ENCODE data around the gene MRPS33. TPM values are rescaled to one million over a fixed set of nuclear protein-coding genes. Genes with fewer than 3 reads are reported as not detected.
A peak's percentile ranks its signal among the peaks of the same experiment; 100 is the strongest.

Gene MRPS33
- total and polyA plus RNA-seq, 5 donors from 2014 or later = 26.2 to 97.4 (median 96.1) TPM

DNA sequence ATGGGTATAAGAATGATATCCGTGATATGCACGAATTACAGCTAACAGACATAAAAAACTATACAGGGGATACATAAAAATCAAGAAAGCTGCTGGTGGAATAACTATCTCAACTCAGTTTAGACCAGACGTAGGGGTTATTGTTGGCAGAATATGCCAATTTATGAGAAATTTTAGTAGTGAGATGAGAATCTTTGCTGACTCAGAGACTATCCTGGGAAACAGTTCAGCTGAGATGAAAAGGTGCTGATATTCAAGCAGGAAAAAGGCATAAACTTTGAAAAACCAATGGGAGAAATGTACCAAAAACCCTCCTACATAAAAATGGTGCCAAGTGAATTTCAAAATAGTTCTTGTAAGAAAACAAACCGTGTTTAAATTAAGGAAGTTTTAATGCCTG lies 3.3 kb downstream of the MRPS33 start:
- ATAC-seq (ENCODE audit: low read depth in 2 of 2) = no peak
- Histone ChIP-seq H3K9me3 (ENCODE audit: control insufficient read depth in 2 of 2, low read length in 2 of 2) (peaks cover 2 to 3% of the 10 kb centered on the region in 2 experiments), H3K27me3 (ENCODE audit: control insufficient read depth, insufficient read depth, low read length) (peaks cover 2% of the 10 kb centered on the region), H3K36me3 (ENCODE audit: control insufficient read depth, insufficient read depth, low read length) (peaks cover 29% of the 10 kb centered on the region), H3K4me3 (ENCODE audit: low read depth, low read length) (no peak overlapping the region), H3K4me1 (ENCODE audit: control insufficient read depth, insufficient read depth, low read length, poor library complexity, severe bottlenecking) (peaks cover 18% of the 10 kb centered on the region), H3K27ac (ENCODE audit: insufficient read depth, low read length, poor library complexity, severe bottlenecking) (no peak overlapping the region)
- Mint-ChIP-seq H3K36me3 (peaks cover 24% of the 10 kb centered on the region), H3K4me3 (peak overlapping the region in 1 of 4 donors; percentile 70), H3K27ac (peak overlapping the region in 2 of 3 donors; percentile 85 to 100), H3K4me1 (peaks cover 8 to 47% (median 35%) of the 10 kb centered on the region in 4 donors), H3K9me3 (peaks cover 0 to 4% (median 0%) of the 10 kb centered on the region in 7 donors), H3K27me3 (peaks cover 9% of the 10 kb centered on the region)
- no peak for DNase-seq

DNA sequence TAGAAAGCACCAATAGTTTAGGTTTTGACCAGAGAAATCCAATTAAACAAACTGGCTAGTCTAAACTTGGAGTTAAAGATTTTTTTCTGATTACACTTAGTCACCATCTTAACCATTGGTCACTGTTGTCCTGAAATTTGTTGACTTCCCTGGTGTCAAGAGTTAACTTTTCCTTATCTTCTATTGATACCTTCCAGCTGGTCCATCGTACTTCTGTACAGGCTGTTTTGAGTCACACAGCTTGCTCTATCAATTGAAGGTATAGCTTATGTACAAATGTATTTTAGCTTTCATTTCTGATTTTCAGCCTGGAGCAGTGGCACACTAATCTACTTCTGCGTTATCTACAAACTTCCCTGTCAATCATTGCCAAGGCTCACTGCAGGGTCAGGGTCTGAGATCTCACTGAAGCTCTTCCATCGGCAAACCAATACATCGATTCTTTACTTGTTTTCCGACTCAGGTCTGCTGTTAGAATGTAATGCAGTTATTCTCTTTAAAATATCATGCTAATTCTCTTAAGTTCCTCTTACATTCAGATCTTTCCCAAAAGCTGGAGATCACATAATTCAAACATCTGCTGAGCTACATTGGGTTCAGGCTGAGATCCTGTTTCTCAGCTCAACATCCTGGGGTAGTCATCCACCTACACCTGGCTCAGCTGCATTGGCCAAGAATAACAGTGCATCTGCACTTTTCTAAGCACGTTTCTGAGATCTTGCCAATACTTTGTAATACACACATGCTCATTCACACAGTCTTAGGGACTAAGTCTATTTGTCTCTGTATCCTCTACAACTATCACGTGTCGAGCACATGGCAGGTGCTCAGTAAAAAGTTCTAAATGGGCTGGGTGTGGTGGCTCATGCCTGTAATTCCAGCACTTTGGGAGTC lies 11.3 kb downstream of the MRPS33 start:
- H3K36me3 Mint-ChIP-seq = peaks cover 23% of the 10 kb centered on the region
- no peak for DNase-seq
- Histone ChIP-seq H3K4me1 (ENCODE audit: control insufficient read depth, insufficient read depth, low read length, poor library complexity, severe bottlenecking) (no peaks in the 10 kb centered on the region), H3K9me3 (ENCODE audit: control insufficient read depth in 2 of 2, low read length in 2 of 2) (no peaks in the 10 kb centered on the region), H3K4me3 (ENCODE audit: low read depth, low read length) (no peak overlapping the region), H3K36me3 (ENCODE audit: control insufficient read depth, insufficient read depth, low read length) (peaks cover 27% of the 10 kb centered on the region), H3K27ac (ENCODE audit: insufficient read depth, low read length, poor library complexity, severe bottlenecking) (no peak overlapping the region), H3K27me3 (ENCODE audit: control insufficient read depth, insufficient read depth, low read length) (no peaks in the 10 kb centered on the region)
- H3K4me1 Mint-ChIP-seq = peaks cover 0 to 6% (median 4%) of the 10 kb centered on the region in 4 donors
- no peaks in the 10 kb centered on the region for H3K9me3 Mint-ChIP-seq
- peaks cover 4% of the 10 kb centered on the region for H3K27me3 Mint-ChIP-seq
- H3K4me3 Mint-ChIP-seq = no peak overlapping the region
- no peak for ATAC-seq (ENCODE audit: low read depth in 2 of 2)
- H3K27ac Mint-ChIP-seq = peak overlapping the region in 1 of 3 donors; percentile 18

DNA sequence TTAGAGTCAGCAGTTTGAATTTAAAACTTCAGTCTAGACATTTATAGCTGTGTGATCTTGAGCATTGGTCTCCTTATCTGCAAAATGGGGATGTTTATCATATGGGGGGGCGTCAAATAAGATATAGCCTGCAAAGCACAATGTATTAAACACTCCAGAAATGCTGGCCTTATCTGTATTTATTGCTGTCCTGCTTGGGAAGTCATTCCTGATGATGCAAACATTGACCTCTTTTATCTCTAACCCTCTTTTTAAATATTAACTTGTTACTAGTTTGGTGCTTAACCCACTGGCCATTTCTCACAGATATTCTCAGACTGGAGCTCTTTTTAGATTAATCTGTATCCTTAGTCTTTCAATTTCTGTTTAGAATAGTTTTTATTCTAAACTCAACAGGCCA lies 13.2 kb downstream of the MRPS33 start:
- peaks cover 10% of the 10 kb centered on the region for H3K36me3 Mint-ChIP-seq
- H3K27ac ChIP-seq (ENCODE audit: insufficient read depth, low read length, poor library complexity, severe bottlenecking) = no peak overlapping the region
- DNase-seq (no peak), ATAC-seq (ENCODE audit: low read depth in 2 of 2) (no peak)
- H3K27me3 ChIP-seq (ENCODE audit: control insufficient read depth, insufficient read depth, low read length) = peaks cover 2% of the 10 kb centered on the region
- peaks cover 11% of the 10 kb centered on the region for H3K36me3 ChIP-seq (ENCODE audit: control insufficient read depth, insufficient read depth, low read length)
- H3K27me3 Mint-ChIP-seq = peaks cover 8% of the 10 kb centered on the region
- H3K27ac Mint-ChIP-seq = no peak overlapping the region
- H3K4me3 ChIP-seq (ENCODE audit: low read depth, low read length) = no peak overlapping the region
- H3K4me1 Mint-ChIP-seq = peaks cover 0 to 3% (median 0%) of the 10 kb centered on the region in 4 donors
- no peaks in the 10 kb centered on the region for H3K4me1 ChIP-seq (ENCODE audit: control insufficient read depth, insufficient read depth, low read length, poor library complexity, severe bottlenecking)
- H3K9me3 Mint-ChIP-seq = no peaks in the 10 kb centered on the region
- H3K9me3 ChIP-seq (ENCODE audit: control insufficient read depth in 2 of 2, low read length in 2 of 2) = no peaks in the 10 kb centered on the region
- no peak overlapping the region for H3K4me3 Mint-ChIP-seq

DNA sequence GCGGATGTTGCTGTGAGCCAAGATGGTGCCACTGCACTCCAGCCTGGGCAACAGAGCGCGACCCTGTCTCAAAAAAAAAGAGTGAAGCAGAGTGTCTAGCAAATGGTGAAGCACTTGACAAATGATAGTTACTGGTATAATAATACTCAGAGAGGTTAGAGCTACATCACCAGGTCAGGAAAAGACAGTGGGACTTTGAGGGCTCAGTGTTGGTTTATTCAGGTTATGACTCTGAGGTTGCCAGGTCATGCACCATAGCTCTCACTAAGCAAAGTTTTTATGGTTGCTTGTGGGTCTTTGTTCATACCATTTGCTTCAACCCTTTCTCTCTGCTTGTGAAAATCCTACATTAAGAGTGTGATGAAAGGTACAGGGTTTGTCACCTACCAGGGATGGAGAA lies 13.6 kb downstream of the MRPS33 start:
- Mint-ChIP-seq H3K9me3 (no peaks in the 10 kb centered on the region), H3K4me3 (no peak overlapping the region), H3K27ac (no peak overlapping the region), H3K4me1 (peaks cover 0 to 2% (median 0%) of the 10 kb centered on the region in 4 donors), H3K27me3 (peaks cover 8% of the 10 kb centered on the region), H3K36me3 (peaks cover 7% of the 10 kb centered on the region)
- no peak overlapping the region for H3K4me3 ChIP-seq (ENCODE audit: low read depth, low read length)
- H3K4me1 ChIP-seq (ENCODE audit: control insufficient read depth, insufficient read depth, low read length, poor library complexity, severe bottlenecking) = no peaks in the 10 kb centered on the region
- H3K36me3 ChIP-seq (ENCODE audit: control insufficient read depth, insufficient read depth, low read length) = peaks cover 6% of the 10 kb centered on the region
- no peak for ATAC-seq (ENCODE audit: low read depth in 2 of 2)
- no peaks in the 10 kb centered on the region for H3K9me3 ChIP-seq (ENCODE audit: control insufficient read depth in 2 of 2, low read length in 2 of 2)
- peaks cover 2% of the 10 kb centered on the region for H3K27me3 ChIP-seq (ENCODE audit: control insufficient read depth, insufficient read depth, low read length)
- no peak overlapping the region for H3K27ac ChIP-seq (ENCODE audit: insufficient read depth, low read length, poor library complexity, severe bottlenecking)
- no peak for DNase-seq

DNA sequence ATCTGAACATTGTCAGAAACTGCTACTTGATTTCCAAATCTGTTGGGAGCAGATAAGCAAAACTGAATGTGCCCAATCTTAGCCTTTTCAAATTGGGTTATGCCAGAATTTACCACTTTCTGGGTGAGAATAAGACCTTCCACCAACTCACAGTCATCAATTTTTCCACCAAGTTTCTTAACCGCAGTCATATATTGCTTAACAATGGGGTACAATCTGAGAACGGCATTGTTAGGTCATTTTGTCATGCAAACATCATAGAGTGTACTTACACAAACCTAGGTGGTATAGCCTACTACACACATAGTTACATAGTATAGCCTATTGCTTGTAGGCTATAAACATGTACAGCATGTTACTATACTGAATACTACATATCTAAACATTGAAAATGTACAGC lies 16.0 kb downstream of the MRPS33 start:
- Mint-ChIP-seq H3K4me1 (no peaks in the 10 kb centered on the region), H3K27me3 (peaks cover 9% of the 10 kb centered on the region), H3K4me3 (no peak overlapping the region), H3K36me3 (no peaks in the 10 kb centered on the region), H3K27ac (no peak overlapping the region), H3K9me3 (no peaks in the 10 kb centered on the region)
- DNase-seq = no peak
- Histone ChIP-seq H3K4me3 (ENCODE audit: low read depth, low read length) (no peak overlapping the region), H3K9me3 (ENCODE audit: control insufficient read depth in 2 of 2, low read length in 2 of 2) (no peaks in the 10 kb centered on the region), H3K27ac (ENCODE audit: insufficient read depth, low read length, poor library complexity, severe bottlenecking) (no peak overlapping the region), H3K36me3 (ENCODE audit: control insufficient read depth, insufficient read depth, low read length) (no peaks in the 10 kb centered on the region), H3K27me3 (ENCODE audit: control insufficient read depth, insufficient read depth, low read length) (peaks cover 2% of the 10 kb centered on the region), H3K4me1 (ENCODE audit: control insufficient read depth, insufficient read depth, low read length, poor library complexity, severe bottlenecking) (no peaks in the 10 kb centered on the region)
- no peak for ATAC-seq (ENCODE audit: low read depth in 2 of 2)

DNA sequence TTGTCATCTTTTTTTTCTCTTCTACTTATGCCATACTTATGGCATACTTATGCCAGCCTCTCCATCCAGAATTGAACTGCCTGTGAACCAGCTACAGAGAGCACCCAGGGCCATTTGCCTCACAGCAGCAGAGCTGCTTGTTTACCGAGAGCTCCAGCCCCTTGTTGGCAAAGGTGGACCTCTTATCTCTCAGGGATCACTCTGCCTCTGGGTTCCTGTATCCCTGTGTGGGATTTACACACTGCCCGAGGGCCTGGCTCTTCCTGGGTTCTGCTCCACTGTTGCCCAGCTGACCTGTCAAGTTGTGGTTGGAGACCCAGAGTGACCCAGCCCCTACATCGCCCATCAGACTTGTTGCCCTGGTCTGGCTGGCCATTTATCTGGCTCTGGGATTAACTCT lies 22.3 kb downstream of the MRPS33 start:
- Mint-ChIP-seq H3K36me3 (no peaks in the 10 kb centered on the region), H3K27ac (no peak overlapping the region), H3K4me3 (no peak overlapping the region), H3K9me3 (peaks cover 0 to 2% (median 0%) of the 10 kb centered on the region in 7 donors), H3K4me1 (no peaks in the 10 kb centered on the region), H3K27me3 (peaks cover 7% of the 10 kb centered on the region)
- no peak for DNase-seq
- Histone ChIP-seq H3K36me3 (ENCODE audit: control insufficient read depth, insufficient read depth, low read length) (no peaks in the 10 kb centered on the region), H3K9me3 (ENCODE audit: control insufficient read depth in 2 of 2, low read length in 2 of 2) (no peaks in the 10 kb centered on the region), H3K4me3 (ENCODE audit: low read depth, low read length) (no peak overlapping the region), H3K27ac (ENCODE audit: insufficient read depth, low read length, poor library complexity, severe bottlenecking) (no peak overlapping the region), H3K4me1 (ENCODE audit: control insufficient read depth, insufficient read depth, low read length, poor library complexity, severe bottlenecking) (no peaks in the 10 kb centered on the region), H3K27me3 (ENCODE audit: control insufficient read depth, insufficient read depth, low read length) (peaks cover 7% of the 10 kb centered on the region)
- ATAC-seq (ENCODE audit: low read depth in 2 of 2) = no peak

DNA sequence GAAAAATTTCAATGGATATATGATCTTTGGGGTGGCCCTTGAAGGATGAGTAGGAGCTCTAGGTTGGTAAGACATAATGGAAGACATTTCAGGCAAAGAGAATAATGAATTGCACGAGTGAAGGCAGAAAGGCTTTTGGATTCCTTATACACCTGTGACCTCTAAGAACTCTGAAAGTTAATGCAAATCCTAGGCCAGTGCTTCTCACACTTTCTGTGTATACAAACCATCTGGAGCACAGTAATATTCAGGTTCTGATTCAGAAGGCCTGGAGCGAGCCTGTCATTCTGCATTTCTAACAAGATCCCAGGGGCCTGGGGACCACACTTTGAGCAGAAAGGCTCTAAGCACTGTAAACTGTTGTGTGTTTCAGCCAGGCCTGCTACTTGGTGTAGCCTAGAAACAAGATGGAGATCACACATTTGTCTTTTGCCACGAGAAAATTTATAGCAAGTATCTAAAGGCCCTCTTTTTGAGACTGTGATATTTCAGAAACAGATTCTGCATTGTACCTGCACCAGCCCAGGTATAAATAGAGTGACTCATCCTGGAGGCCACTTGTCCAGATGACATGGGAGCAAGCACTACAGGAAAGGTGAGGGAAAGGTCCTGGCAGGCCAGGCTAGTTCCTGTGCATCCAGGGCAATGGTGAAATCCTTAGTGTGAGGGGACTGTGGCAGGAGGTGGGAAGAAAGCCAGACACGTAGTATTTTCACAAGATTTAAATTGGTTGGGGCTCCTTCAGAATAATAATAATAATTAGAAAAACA lies 24.4 kb downstream of the MRPS33 start:
- Histone ChIP-seq H3K27me3 (ENCODE audit: control insufficient read depth, insufficient read depth, low read length) (peaks cover 7% of the 10 kb centered on the region), H3K4me1 (ENCODE audit: control insufficient read depth, insufficient read depth, low read length, poor library complexity, severe bottlenecking) (no peaks in the 10 kb centered on the region), H3K9me3 (ENCODE audit: control insufficient read depth in 2 of 2, low read length in 2 of 2) (no peaks in the 10 kb centered on the region), H3K27ac (ENCODE audit: insufficient read depth, low read length, poor library complexity, severe bottlenecking) (no peak overlapping the region), H3K36me3 (ENCODE audit: control insufficient read depth, insufficient read depth, low read length) (no peaks in the 10 kb centered on the region), H3K4me3 (ENCODE audit: low read depth, low read length) (no peak overlapping the region)
- Mint-ChIP-seq H3K4me3 (no peak overlapping the region), H3K4me1 (no peaks in the 10 kb centered on the region), H3K27ac (no peak overlapping the region), H3K27me3 (peaks cover 13% of the 10 kb centered on the region), H3K9me3 (peaks cover 0 to 2% (median 0%) of the 10 kb centered on the region in 7 donors), H3K36me3 (no peaks in the 10 kb centered on the region)
- no peak for ATAC-seq (ENCODE audit: low read depth in 2 of 2)
- no peak for DNase-seq

Measured in CD4-positive, CD25-positive, alpha-beta regulatory T cell (primary cell).